AG10803 (cell line): ENCODE measurements around the gene KCNC1.
A peak's percentile ranks its signal among the peaks of the same experiment; 100 is the strongest.

Experiments
- DNase-seq: peaks from one replicate; pipeline ENCODE4 v3.0.0; 2010; ENCODE audit warnings: low read depth
- H3K4me3 ChIP-seq: 2 replicates; pipeline ENCODE4 v1.5.1; 2011; ENCODE audit warnings: mild to moderate bottlenecking, low read length, control low read depth
- TF ChIP-seq, protein P1 (sequence below): conservative IDR thresholded peaks from 2 replicates; pipeline ENCODE4 v1.5.1; 2011; ENCODE audit warnings: mild to moderate bottlenecking, low read length, control low read depth, inconsistent platforms

Gene KCNC1

DNA sequence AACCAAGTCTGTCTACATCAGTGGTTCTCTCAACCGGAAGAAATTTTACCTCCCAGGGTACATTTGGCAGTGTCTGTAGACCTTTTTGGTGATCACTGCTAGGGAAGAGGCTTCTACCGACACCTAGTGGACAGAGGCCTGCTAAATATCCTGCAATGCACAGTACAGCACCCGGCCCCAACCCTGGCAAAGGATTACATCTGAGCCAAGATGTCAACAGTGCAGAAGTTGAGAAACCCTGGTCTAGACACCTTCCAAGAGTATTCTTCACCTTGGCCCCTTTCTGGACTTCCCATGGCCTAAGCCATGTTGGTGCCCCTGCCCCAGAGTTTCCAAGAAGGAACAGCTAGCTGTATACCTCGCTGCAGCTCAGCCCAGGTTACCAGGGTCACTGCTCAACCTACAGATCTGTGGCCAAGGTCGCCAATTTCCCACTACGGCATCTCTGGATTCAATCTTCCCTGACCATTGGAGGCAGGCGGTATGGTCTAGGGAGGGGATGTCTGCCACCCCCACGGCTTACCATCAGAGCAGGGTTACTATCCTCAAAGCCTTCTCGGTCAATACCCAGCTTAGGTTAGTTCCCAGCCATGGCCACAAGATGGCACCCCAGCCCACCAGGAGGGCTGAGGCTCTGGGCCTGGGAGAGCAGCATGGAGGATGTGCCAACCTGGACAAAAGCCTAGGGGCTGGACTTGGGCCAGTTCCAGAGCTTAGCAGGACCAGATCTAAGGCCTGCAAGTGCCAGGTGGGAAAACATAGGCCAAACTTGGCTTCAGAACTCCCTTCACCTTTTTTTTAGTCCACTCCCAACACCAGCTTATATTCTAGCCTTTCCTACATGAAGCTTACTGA, 3.7 kb upstream of the KCNC1 start:
- no peak overlapping the region for H3K4me3 ChIP-seq
- DNase-seq = peak; percentile 64
- TF ChIP-seq, protein P1, sequence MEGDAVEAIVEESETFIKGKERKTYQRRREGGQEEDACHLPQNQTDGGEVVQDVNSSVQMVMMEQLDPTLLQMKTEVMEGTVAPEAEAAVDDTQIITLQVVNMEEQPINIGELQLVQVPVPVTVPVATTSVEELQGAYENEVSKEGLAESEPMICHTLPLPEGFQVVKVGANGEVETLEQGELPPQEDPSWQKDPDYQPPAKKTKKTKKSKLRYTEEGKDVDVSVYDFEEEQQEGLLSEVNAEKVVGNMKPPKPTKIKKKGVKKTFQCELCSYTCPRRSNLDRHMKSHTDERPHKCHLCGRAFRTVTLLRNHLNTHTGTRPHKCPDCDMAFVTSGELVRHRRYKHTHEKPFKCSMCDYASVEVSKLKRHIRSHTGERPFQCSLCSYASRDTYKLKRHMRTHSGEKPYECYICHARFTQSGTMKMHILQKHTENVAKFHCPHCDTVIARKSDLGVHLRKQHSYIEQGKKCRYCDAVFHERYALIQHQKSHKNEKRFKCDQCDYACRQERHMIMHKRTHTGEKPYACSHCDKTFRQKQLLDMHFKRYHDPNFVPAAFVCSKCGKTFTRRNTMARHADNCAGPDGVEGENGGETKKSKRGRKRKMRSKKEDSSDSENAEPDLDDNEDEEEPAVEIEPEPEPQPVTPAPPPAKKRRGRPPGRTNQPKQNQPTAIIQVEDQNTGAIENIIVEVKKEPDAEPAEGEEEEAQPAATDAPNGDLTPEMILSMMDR = peak; percentile 95

DNA sequence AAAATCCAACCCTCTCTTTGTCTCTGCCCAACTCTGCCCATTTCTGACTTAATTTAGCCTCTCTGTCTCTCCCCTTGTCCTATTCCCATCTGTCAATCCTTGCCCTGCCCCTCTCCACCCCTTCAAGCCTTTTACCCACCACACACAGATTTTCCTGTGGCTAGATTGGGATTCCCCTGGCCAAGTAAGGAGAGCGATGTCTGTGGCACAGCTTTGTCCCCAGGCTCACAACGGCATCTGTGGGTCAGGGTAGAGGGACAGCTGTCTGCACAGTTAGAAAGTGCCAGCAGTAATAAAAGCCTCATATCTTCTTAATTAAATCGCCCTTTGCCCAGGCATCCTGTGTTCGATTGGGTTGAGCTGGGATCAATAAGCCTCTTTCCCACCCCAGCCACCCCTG, 1.3 kb upstream of the KCNC1 start:
- H3K4me3 ChIP-seq = no peak overlapping the region
- TF ChIP-seq, protein P1 = no peak
- no peak for DNase-seq

DNA sequence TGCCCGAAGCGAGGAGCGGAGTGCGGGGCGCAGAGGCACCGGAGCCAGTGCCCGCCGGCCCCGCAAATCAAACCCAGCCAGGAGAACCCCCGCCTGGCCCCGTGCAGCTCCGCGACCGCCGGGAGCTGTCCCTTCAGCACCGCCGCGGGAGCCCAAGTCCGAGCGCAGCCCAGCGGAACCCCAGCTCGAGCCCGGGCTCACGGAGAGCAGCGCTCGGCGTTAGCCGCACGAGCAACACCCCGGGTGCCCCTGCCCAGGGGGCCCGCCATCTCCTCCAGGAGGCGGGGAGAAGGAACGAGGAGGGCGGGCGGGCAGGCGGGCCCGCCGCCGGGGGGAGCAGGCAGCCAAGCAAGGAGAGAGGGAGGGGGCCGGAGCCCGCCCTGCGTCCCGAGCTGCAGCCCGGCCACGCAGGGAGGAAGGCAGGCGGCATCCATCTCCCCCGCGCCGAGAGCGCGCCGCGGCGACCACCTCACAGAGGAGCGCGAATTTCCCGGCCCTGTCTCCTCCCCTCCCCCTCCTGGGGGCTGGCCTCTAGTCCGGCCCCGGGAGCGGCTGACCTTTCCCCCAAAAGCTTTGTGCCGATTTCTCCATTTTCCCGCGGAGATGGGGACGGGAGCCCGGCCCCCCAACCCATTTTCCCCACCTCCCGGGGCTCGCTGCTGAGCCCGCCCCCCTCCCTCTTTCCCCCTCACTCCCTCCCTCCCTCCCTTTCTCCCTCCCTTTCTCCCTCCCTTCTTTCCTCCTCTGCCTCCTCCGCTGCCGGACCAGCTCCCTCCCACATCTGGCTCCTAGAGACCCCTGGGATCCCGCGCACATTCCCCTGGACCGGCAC, 621 bp downstream of the KCNC1 start:
- H3K4me3 ChIP-seq = no peak overlapping the region
- TF ChIP-seq, protein P1 = no peak
- DNase-seq = peak; percentile 58

DNA sequence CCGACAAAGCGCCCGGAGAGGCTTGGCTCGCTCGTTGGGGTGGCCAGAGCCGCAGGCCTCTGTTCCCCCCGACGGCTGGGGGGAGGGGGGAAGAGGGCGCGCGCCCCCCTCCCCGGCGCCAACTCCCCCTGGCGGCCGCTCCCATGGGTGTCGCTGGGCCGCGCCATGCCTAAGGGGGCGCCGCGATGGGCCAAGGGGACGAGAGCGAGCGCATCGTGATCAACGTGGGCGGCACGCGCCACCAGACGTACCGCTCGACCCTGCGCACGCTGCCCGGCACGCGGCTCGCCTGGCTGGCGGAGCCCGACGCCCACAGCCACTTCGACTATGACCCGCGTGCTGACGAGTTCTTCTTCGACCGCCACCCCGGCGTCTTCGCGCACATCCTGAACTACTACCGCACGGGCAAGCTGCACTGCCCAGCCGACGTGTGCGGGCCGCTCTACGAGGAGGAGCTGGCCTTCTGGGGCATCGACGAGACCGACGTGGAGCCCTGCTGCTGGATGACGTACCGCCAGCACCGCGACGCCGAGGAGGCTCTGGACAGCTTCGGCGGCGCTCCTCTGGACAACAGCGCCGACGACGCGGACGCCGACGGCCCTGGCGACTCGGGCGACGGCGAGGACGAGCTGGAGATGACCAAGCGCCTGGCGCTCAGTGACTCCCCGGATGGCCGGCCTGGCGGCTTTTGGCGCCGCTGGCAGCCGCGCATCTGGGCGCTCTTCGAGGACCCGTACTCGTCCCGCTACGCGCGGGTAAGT, 1.4 kb downstream of the KCNC1 start:
- no peak overlapping the region for H3K4me3 ChIP-seq
- TF ChIP-seq, protein P1 = no peak
- no peak for DNase-seq

DNA sequence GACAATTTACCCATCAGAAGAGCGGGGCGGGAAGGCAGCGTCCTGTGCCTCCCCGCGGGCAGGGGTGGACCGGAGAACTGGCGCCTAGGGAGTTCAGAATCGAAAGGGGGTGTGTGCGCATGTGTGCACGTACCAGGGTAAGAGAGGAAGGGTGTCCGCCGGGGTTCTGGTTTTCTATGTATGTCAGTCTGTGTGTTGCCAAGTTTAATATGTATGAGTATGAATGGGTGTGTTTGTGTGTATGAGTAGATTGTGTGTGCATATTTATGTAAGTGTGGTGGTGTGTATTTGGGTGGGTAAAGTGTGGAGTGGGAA, 2.0 kb downstream of the KCNC1 start:
- H3K4me3 ChIP-seq = no peak overlapping the region
- DNase-seq = no peak
- TF ChIP-seq, protein P1 = no peak

DNA sequence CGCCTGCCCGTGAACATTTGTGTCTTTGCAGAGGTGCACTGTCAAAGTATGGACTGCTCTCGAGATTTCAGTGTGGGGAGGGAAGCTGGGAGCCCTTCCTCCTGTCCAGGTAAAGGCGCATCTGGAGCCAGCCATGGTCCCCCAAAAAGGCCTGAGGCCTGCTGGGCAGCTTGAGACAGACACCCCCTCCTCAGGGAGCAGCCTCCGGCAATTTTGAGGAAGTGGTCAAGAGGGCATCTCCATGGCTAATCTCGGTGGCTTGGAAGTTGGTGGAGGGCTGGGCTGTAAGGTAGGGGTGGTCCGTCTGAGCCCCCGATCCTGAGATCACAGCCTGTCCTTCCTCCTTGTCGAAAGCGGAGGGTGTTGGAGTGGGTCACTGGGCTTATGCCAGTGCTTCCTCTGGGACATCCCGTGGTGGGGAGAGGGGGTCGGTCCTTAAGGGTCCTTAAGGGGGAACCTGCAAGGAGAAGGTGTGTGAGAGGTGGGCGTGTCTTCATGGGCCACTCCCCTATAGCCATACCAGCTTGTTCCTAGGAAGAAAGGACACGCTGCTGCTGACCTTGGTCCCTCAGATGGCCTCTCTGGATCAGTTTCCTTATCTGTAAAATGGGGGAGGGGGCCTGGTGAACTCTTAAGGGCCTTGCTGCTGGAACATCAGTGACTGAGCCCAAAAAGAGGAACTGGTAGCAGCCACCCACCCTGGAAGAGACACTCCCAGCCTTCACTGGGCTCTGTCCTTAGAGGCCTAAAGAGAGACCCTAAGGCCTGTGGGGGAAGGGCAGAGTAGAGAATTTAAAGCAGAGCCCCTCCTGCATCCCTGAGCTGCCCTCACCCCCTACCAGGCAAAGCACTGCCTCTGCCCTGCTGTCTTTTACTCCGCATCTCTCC, 2.6 kb downstream of the KCNC1 start:
- H3K4me3 ChIP-seq = no peak overlapping the region
- DNase-seq = no peak
- TF ChIP-seq, protein P1 = no peak
